SK-N-SH treated with all-trans-retinoic acid at 6 μM for 48 hours (cell line): ENCODE data around the gene AGR3.

Source experiments
- ZC3H10 ChIP-seq: fragments of 250-450 bp; sonication (Bioruptor Pico); IDR thresholded peaks from 2 replicates; pipeline ENCODE4 v1.5.1; 2021; ENCODE audit warnings: mild to moderate bottlenecking, moderate library complexity
- ZFP3 ChIP-seq: fragments of 250-450 bp; sonication (Bioruptor Pico); IDR thresholded peaks from 2 replicates; pipeline ENCODE4 v1.5.0; 2020; ENCODE audit warnings: mild to moderate bottlenecking, moderate library complexity

GRCh38 chr7:16889305-16889704 lies 7.5 kb upstream of the AGR3 start:
- TF ChIP-seq ZFP3 (no peak), ZC3H10 (CRISPR knock-in tag) (no peak)
